WTC11 (cell line): Measurements from ENCODE around the gene ZFR. TPM values are rescaled to one million over a fixed set of nuclear protein-coding genes. Genes with fewer than 3 reads are reported as not detected.

ENCODE experiments used
- ATAC-seq: fragments of 200-7000 bp; cut with Tn5 transposase; 2 replicates; pipeline ENCODE4 v1.10.0; 2021; ENCODE audit warnings: mild to moderate bottlenecking, moderate library complexity
- CTCF ChIA-PET: fragments of 300-600 bp; sonication (Branson Sonifier 250); formaldehyde crosslinking; loops from one replicate; lab custom pipeline; 2021; ENCODE audit warnings: antibody characterized with exemption; lab: Charles Lee
- POLR2A ChIA-PET: fragments of 350-600 bp; sonication (Branson Sonifier 250); formaldehyde crosslinking; loops from one replicate; lab custom pipeline; 2021; ENCODE audit warnings: antibody characterized with exemption; lab: Charles Lee
- DNase-seq: peaks from one replicate; pipeline ENCODE4 v3.0.0; 2021; ENCODE audit warnings: low spot score
- H3K27ac Mint-ChIP-seq: 2 replicates; pipeline ENCODE4 v1.8.0; 2021; ENCODE audit warnings: mixed read lengths
- H3K27me3 Mint-ChIP-seq: 2 replicates; pipeline ENCODE4 v1.8.0; 2021; ENCODE audit warnings: low read depth, mild to moderate bottlenecking, moderate library complexity, mixed read lengths
- H3K36me3 Mint-ChIP-seq: 2 replicates; pipeline ENCODE4 v1.8.0; 2021; ENCODE audit warnings: mixed read lengths
- H3K4me1 Mint-ChIP-seq: 2 replicates; pipeline ENCODE4 v1.8.0; 2022; ENCODE audit warnings: mixed read lengths
- H3K4me3 Mint-ChIP-seq: 2 replicates; pipeline ENCODE4 v1.8.0; 2021; ENCODE audit warnings: mild to moderate bottlenecking, moderate library complexity, mixed read lengths
- H3K9me3 Mint-ChIP-seq: 2 replicates; pipeline ENCODE4 v1.8.0; 2021; ENCODE audit warnings: mixed read lengths
- CDX4 ChIP-seq: fragments of 250-450 bp; sonication (Bioruptor Pico); IDR thresholded peaks from 2 replicates; pipeline ENCODE4 v1.9.0; 2021; ENCODE audit warnings: moderate library complexity, mild to moderate bottlenecking, inconsistent platforms, borderline replicate concordance
- CTCF ChIP-seq: fragments of 200-600 bp; IDR thresholded peaks from 2 replicates; pipeline ENCODE4 v1.8.0; 2022; ENCODE audit warnings: antibody characterized with exemption
- E2F1 ChIP-seq: sonication (generic); formaldehyde crosslinking; IDR thresholded peaks from 2 replicates; pipeline ENCODE4 v1.8.0; 2022; ENCODE audit warnings: mild to moderate bottlenecking, missing genetic modification reagents
- E2F5 ChIP-seq: sonication (generic); formaldehyde crosslinking; IDR thresholded peaks from 2 replicates; pipeline ENCODE4 v1.8.1; 2022; ENCODE audit warnings: mild to moderate bottlenecking, moderate library complexity, missing genetic modification reagents
- ESRRA ChIP-seq: sonication (generic); formaldehyde crosslinking; IDR thresholded peaks from 2 replicates; pipeline ENCODE4 v1.8.1; 2022; ENCODE audit warnings: mild to moderate bottlenecking, missing genetic modification reagents, borderline replicate concordance
- ETV6 ChIP-seq: sonication (generic); formaldehyde crosslinking; IDR thresholded peaks from 2 replicates; pipeline ENCODE4 v1.8.1; 2022; ENCODE audit warnings: mild to moderate bottlenecking, missing genetic modification reagents
- GABPB1 ChIP-seq: sonication (generic); formaldehyde crosslinking; IDR thresholded peaks from 2 replicates; pipeline ENCODE4 v1.8.1; 2023; ENCODE audit warnings: mild to moderate bottlenecking, missing genetic modification reagents
- GRHL2 ChIP-seq: fragments of 250-450 bp; sonication (Bioruptor Pico); IDR thresholded peaks from 2 replicates; pipeline ENCODE4 v1.8.0; 2022; ENCODE audit warnings: mild to moderate bottlenecking, moderate library complexity; ENCODE audit not compliant: insufficient replicate concordance, severe bottlenecking
- IRF1 ChIP-seq: sonication (generic); formaldehyde crosslinking; IDR thresholded peaks from 2 replicates; pipeline ENCODE4 v1.8.0; 2023; ENCODE audit warnings: missing genetic modification reagents
- JUN ChIP-seq: sonication (generic); formaldehyde crosslinking; IDR thresholded peaks from 2 replicates; pipeline ENCODE4 v1.8.0; 2023; ENCODE audit warnings: mild to moderate bottlenecking, missing genetic modification reagents
- KAT7 ChIP-seq: sonication (generic); formaldehyde crosslinking; IDR thresholded peaks from 2 replicates; pipeline ENCODE4 v1.8.1; 2023; ENCODE audit warnings: missing genetic modification reagents, mild to moderate bottlenecking, borderline replicate concordance
- MXD4 ChIP-seq: fragments of 250-450 bp; sonication (Bioruptor Pico); IDR thresholded peaks from 2 replicates; pipeline ENCODE4 v1.8.0; 2021; ENCODE audit warnings: mild to moderate bottlenecking, moderate library complexity, borderline replicate concordance
- MYBL2 ChIP-seq: sonication (generic); formaldehyde crosslinking; IDR thresholded peaks from 2 replicates; pipeline ENCODE4 v1.8.1; 2023; ENCODE audit warnings: mild to moderate bottlenecking, moderate library complexity, missing genetic modification reagents
- NR3C1 ChIP-seq: sonication (generic); formaldehyde crosslinking; conservative IDR thresholded peaks from 2 replicates; pipeline ENCODE4 v1.8.1; 2023; ENCODE audit warnings: low read depth, mild to moderate bottlenecking, missing genetic modification reagents
- PRDM15 ChIP-seq: sonication (generic); formaldehyde crosslinking; IDR thresholded peaks from 2 replicates; pipeline ENCODE4 v1.8.0; 2022; ENCODE audit warnings: missing genetic modification reagents
- PREB ChIP-seq: sonication (generic); formaldehyde crosslinking; IDR thresholded peaks from 2 replicates; pipeline ENCODE4 v1.8.1; 2022; ENCODE audit warnings: mild to moderate bottlenecking, missing genetic modification reagents, moderate library complexity, borderline replicate concordance
- RORB ChIP-seq: fragments of 250-450 bp; sonication (Bioruptor Pico); IDR thresholded peaks from 2 replicates; pipeline ENCODE4 v1.9.0; 2021; ENCODE audit warnings: mild to moderate bottlenecking
- SOX15 ChIP-seq: fragments of 250-450 bp; sonication (Bioruptor Pico); IDR thresholded peaks from 2 replicates; pipeline ENCODE4 v1.9.0; 2021; ENCODE audit warnings: mild to moderate bottlenecking
- ZNF396 ChIP-seq: fragments of 250-450 bp; sonication (Bioruptor Pico); IDR thresholded peaks from 2 replicates; pipeline ENCODE4 v1.8.0; 2021; ENCODE audit warnings: mild to moderate bottlenecking, moderate library complexity, borderline replicate concordance
- total RNA-seq: library from RNA; stranded (reverse); gene quantifications from 3 replicates; pipeline ENCODE4 v1.2.3, GENCODE V29; 2021

The ZFR gene
- total RNA-seq, 1 experiment from 2014 or later: 64.5 TPM

GRCh38 chr5:32436553-32437242 lies 7.8 kb downstream of the ZFR start (continued):
- TF ChIP-seq CTCF (no peak), PRDM15 (CRISPR knock-in tag) (no peak), ESRRA (CRISPR knock-in tag) (no peak)

GRCh38 chr5:32435383-32435782 lies 9.2 kb downstream of the ZFR start:
- no peak for TF ChIP-seq KAT7 (CRISPR knock-in tag)
- no peak for TF ChIP-seq GABPB1
- TF ChIP-seq RORB (CRISPR knock-in tag): no peak
- TF ChIP-seq SOX15 (CRISPR knock-in tag): no peak
- no peak for TF ChIP-seq ETV6 (CRISPR knock-in tag)
- no peak for TF ChIP-seq CDX4 (CRISPR knock-in tag)
- no peak for TF ChIP-seq PREB (CRISPR knock-in tag)
- no peak for TF ChIP-seq JUN
- no peak for TF ChIP-seq GRHL2 (CRISPR knock-in tag)
- TF ChIP-seq MYBL2 (CRISPR knock-in tag): no peak
- no peak for TF ChIP-seq ZNF396
- no peak for TF ChIP-seq MXD4
- no peak for TF ChIP-seq IRF1 (CRISPR knock-in tag)
- no peak for TF ChIP-seq NR3C1
- no peak for TF ChIP-seq E2F1 (CRISPR knock-in tag)
- no peak for TF ChIP-seq E2F5 (CRISPR knock-in tag)
- Mint-ChIP-seq H3K36me3 (peaks cover 7% of the 10 kb centered on the region; the same call in 1 of the 2 replicates), H3K4me1 (peaks cover 31% of the 10 kb centered on the region), H3K27ac (no peak overlapping the region), H3K9me3 (no peaks in the 10 kb centered on the region), H3K4me3 (no peak overlapping the region), H3K27me3 (no peaks in the 10 kb centered on the region)
- CTCF ChIA-PET: interaction anchor here (1.1 to 1.2 kb wide), 2 partner anchors 16 to 70 kb away, joined by 5 to 6 read pairs; no protein-coding TSS in a partner anchor
- POLR2A ChIA-PET: no interaction called here
- DNase-seq: no peak
- ATAC-seq: no peak
